ENCODE results near the gene SFXN5.

- TF ChIP-seq CTBP1 (IDR thresholded peaks at IDR 0.05; ENCODE audit: borderline replicate concordance) (no peak), FOXM1 (IDR thresholded peaks at IDR 0.05; ENCODE audit: borderline replicate concordance) (no peak), HDGF (IDR thresholded peaks at IDR 0.05; ENCODE audit: borderline replicate concordance) (no peak), PKNOX1 (IDR thresholded peaks at IDR 0.05) (0 out of 2 replicates have a peak, but pooled peaks have one; percentile 35), SUZ12 (IDR thresholded peaks at IDR 0.05) (no peak), ZNF384 (IDR thresholded peaks at IDR 0.05) (no peak), L3MBTL2 (conservative IDR thresholded peaks at IDR 0.05) (no peak), NFRKB (IDR thresholded peaks at IDR 0.05) (no peak), ARNT (IDR thresholded peaks at IDR 0.05) (no peak), BHLHE40 (IDR thresholded peaks at IDR 0.05; ENCODE audit: borderline replicate concordance) (no peak), FOXK2 (IDR thresholded peaks at IDR 0.05) (no peak), SP1 (IDR thresholded peaks at IDR 0.05) (no peak), FOXA1 (IDR thresholded peaks at IDR 0.05) (no peak), ELF4 (IDR thresholded peaks at IDR 0.05) (no peak)
Observed at GRCh38 chr2:73063472-73063871, 8.0 kb downstream of the SFXN5 start.
